HL-60 (cell line): ENCODE results near the gene MYO1E.

Experiments used
- DNase-seq, 2 experiments: peaks; one replicate each; pipeline ENCODE4 v3.0.0-alpha.2; 2010 to 2020; ENCODE audit warnings: low read depth in 1 of 2, low spot score in 1 of 2
- H3K27ac ChIP-seq: fragments of 250-450 bp; sonication (Bioruptor Pico); replicated peaks from 2 replicates; pipeline ENCODE4 v1.5.1; 2020; ENCODE audit warnings: mild to moderate bottlenecking, moderate library complexity
- H3K27me3 ChIP-seq: fragments of 250-450 bp; sonication (Bioruptor Pico); 2 replicates; pipeline ENCODE4 v1.5.1; 2021; ENCODE audit warnings: mild to moderate bottlenecking, moderate library complexity; ENCODE audit not compliant: insufficient read depth, poor library complexity, severe bottlenecking
- H3K4me3 ChIP-seq: replicated peaks from 2 replicates; pipeline ENCODE4 v1.5.1; 2011; ENCODE audit warnings: mild to moderate bottlenecking, control low read depth, low read length; ENCODE audit not compliant: insufficient read depth
- CTCF ChIP-seq: IDR thresholded peaks from one replicate; pipeline ENCODE4 v1.5.1; 2011; ENCODE audit warnings: low read length, control low read depth, inconsistent platforms; ENCODE audit not compliant: insufficient read depth
- GABPA ChIP-seq: IDR thresholded peaks from 2 replicates; pipeline ENCODE4 v1.6.1; 2012; ENCODE audit warnings: low read depth
- POLR2AphosphoS5 ChIP-seq: IDR thresholded peaks from 2 replicates; pipeline ENCODE4 v1.6.1; 2012; ENCODE audit warnings: low read depth
- REST ChIP-seq: IDR thresholded peaks from 2 replicates; pipeline ENCODE4 v1.6.1; 2012; ENCODE audit warnings: low read depth; ENCODE audit not compliant: insufficient replicate concordance
- SPI1 ChIP-seq: IDR thresholded peaks from 2 replicates; pipeline ENCODE4 v1.6.1; 2012; ENCODE audit warnings: low read depth, mild to moderate bottlenecking, borderline replicate concordance

The MYO1E gene

GRCh38 chr15:59369597-59369996, 3.1 kb downstream of the MYO1E start:
- no peak for TF ChIP-seq GABPA
- no peak for TF ChIP-seq REST
- no peak for TF ChIP-seq POLR2AphosphoS5
- no peak for TF ChIP-seq SPI1
- no peak for TF ChIP-seq CTCF
- Histone ChIP-seq H3K4me3 (no peak overlapping the region), H3K27me3 (peaks cover 31% of the 10 kb centered on the region), H3K27ac (no peak overlapping the region)
- no peak for DNase-seq

GRCh38 chr15:59367022-59367451, 5.6 kb downstream of the MYO1E start:
- H3K27me3 ChIP-seq: peaks cover 17% of the 10 kb centered on the region
- DNase-seq: no peak
- H3K4me3 ChIP-seq: no peak overlapping the region
- H3K27ac ChIP-seq: no peak overlapping the region
- no peak for TF ChIP-seq GABPA
- TF ChIP-seq SPI1: no peak
- TF ChIP-seq REST: no peak
- no peak for TF ChIP-seq POLR2AphosphoS5
- no peak for TF ChIP-seq CTCF

GRCh38 chr15:59366333-59367021, 6.2 kb downstream of the MYO1E start:
- no peak for DNase-seq
- no peak for TF ChIP-seq GABPA
- TF ChIP-seq POLR2AphosphoS5: no peak
- no peak overlapping the region for H3K27ac ChIP-seq

GRCh38 chr15:59364248-59364647, 8.4 kb downstream of the MYO1E start:
- Histone ChIP-seq H3K27me3 (no peaks in the 10 kb centered on the region), H3K4me3 (no peak overlapping the region), H3K27ac (no peak overlapping the region)
- TF ChIP-seq CTCF (no peak), REST (no peak), POLR2AphosphoS5 (no peak), SPI1 (no peak)
- DNase-seq: no peak

More at GRCh38 chr15:59366333-59367021, 6.2 kb downstream of the MYO1E start:
- no peak overlapping the region for H3K4me3 ChIP-seq
- H3K27me3 ChIP-seq: peaks cover 15% of the 10 kb centered on the region
